WTC11 (cell line): ENCODE measurements around the gene CTNND2. TPM values are rescaled to one million over a fixed set of nuclear protein-coding genes. Genes with fewer than 3 reads are reported as not detected.

Source experiments
- ATAC-seq: fragments of 200-7000 bp; cut with Tn5 transposase; 2 replicates; pipeline ENCODE4 v1.10.0; 2021; ENCODE audit warnings: mild to moderate bottlenecking, moderate library complexity
- CTCF ChIA-PET: fragments of 300-600 bp; sonication (Branson Sonifier 250); formaldehyde crosslinking; loops from one replicate; lab custom pipeline; 2021; ENCODE audit warnings: antibody characterized with exemption; lab: Charles Lee
- POLR2A ChIA-PET: fragments of 350-600 bp; sonication (Branson Sonifier 250); formaldehyde crosslinking; loops from one replicate; lab custom pipeline; 2021; ENCODE audit warnings: antibody characterized with exemption; lab: Charles Lee
- DNase-seq: peaks from one replicate; pipeline ENCODE4 v3.0.0; 2021; ENCODE audit warnings: low spot score
- H3K27ac Mint-ChIP-seq: 2 replicates; pipeline ENCODE4 v1.8.0; 2021; ENCODE audit warnings: mixed read lengths
- H3K27me3 Mint-ChIP-seq: 2 replicates; pipeline ENCODE4 v1.8.0; 2021; ENCODE audit warnings: low read depth, mild to moderate bottlenecking, moderate library complexity, mixed read lengths
- H3K36me3 Mint-ChIP-seq: 2 replicates; pipeline ENCODE4 v1.8.0; 2021; ENCODE audit warnings: mixed read lengths
- H3K4me1 Mint-ChIP-seq: 2 replicates; pipeline ENCODE4 v1.8.0; 2022; ENCODE audit warnings: mixed read lengths
- H3K4me3 Mint-ChIP-seq: 2 replicates; pipeline ENCODE4 v1.8.0; 2021; ENCODE audit warnings: mild to moderate bottlenecking, moderate library complexity, mixed read lengths
- H3K9me3 Mint-ChIP-seq: 2 replicates; pipeline ENCODE4 v1.8.0; 2021; ENCODE audit warnings: mixed read lengths
- CDX4 ChIP-seq: fragments of 250-450 bp; sonication (Bioruptor Pico); IDR thresholded peaks from 2 replicates; pipeline ENCODE4 v1.9.0; 2021; ENCODE audit warnings: moderate library complexity, mild to moderate bottlenecking, inconsistent platforms, borderline replicate concordance
- FOXP1 ChIP-seq: sonication (generic); formaldehyde crosslinking; IDR thresholded peaks from 2 replicates; pipeline ENCODE4 v1.8.0; 2022; ENCODE audit warnings: missing genetic modification reagents, mild to moderate bottlenecking, moderate library complexity, borderline replicate concordance
- GRHL2 ChIP-seq: fragments of 250-450 bp; sonication (Bioruptor Pico); IDR thresholded peaks from 2 replicates; pipeline ENCODE4 v1.8.0; 2022; ENCODE audit warnings: mild to moderate bottlenecking, moderate library complexity; ENCODE audit not compliant: insufficient replicate concordance, severe bottlenecking
- GTF2I ChIP-seq: fragments of 250-450 bp; sonication (Bioruptor Pico); conservative IDR thresholded peaks from 2 replicates; pipeline ENCODE4 v1.4.0; 2021; ENCODE audit warnings: mild to moderate bottlenecking
- JAZF1 ChIP-seq: fragments of 250-450 bp; sonication (Bioruptor Pico); IDR thresholded peaks from 2 replicates; pipeline ENCODE4 v1.9.0; 2021; ENCODE audit warnings: moderate library complexity, mild to moderate bottlenecking, inconsistent platforms
- MXD4 ChIP-seq: fragments of 250-450 bp; sonication (Bioruptor Pico); IDR thresholded peaks from 2 replicates; pipeline ENCODE4 v1.8.0; 2021; ENCODE audit warnings: mild to moderate bottlenecking, moderate library complexity, borderline replicate concordance
- NR3C1 ChIP-seq: sonication (generic); formaldehyde crosslinking; conservative IDR thresholded peaks from 2 replicates; pipeline ENCODE4 v1.8.1; 2023; ENCODE audit warnings: low read depth, mild to moderate bottlenecking, missing genetic modification reagents
- ZBTB43 ChIP-seq: sonication (generic); formaldehyde crosslinking; IDR thresholded peaks from 2 replicates; pipeline ENCODE4 v1.8.1; 2023; ENCODE audit warnings: mild to moderate bottlenecking, missing genetic modification reagents
- ZNF232 ChIP-seq: sonication (generic); formaldehyde crosslinking; IDR thresholded peaks from 2 replicates; pipeline ENCODE4 v1.8.0; 2022; ENCODE audit warnings: mild to moderate bottlenecking, missing genetic modification reagents
- ZNF423 ChIP-seq: fragments of 250-450 bp; sonication (Bioruptor Pico); IDR thresholded peaks from 2 replicates; pipeline ENCODE4 v2.1.2; 2022; ENCODE audit warnings: mild to moderate bottlenecking, moderate library complexity
- ZNF425 ChIP-seq: fragments of 250-450 bp; sonication (Bioruptor Pico); conservative IDR thresholded peaks from 2 replicates; pipeline ENCODE4 v1.9.0; 2021; ENCODE audit warnings: mild to moderate bottlenecking
- total RNA-seq: library from RNA; stranded (reverse); gene quantifications from 3 replicates; pipeline ENCODE4 v1.2.3, GENCODE V29; 2021
- TF ChIP-seq, protein P1 (sequence below): sonication (generic); formaldehyde crosslinking; IDR thresholded peaks from 2 replicates; pipeline ENCODE4 v1.8.0; 2022; ENCODE audit warnings: missing genetic modification reagents
- TF ChIP-seq, protein P2 (sequence below): sonication (generic); formaldehyde crosslinking; IDR thresholded peaks from 2 replicates; pipeline ENCODE4 v1.8.1; 2023; ENCODE audit warnings: mild to moderate bottlenecking, missing genetic modification reagents, moderate library complexity
- TF ChIP-seq, protein P3 (sequence below): sonication (generic); formaldehyde crosslinking; IDR thresholded peaks from 2 replicates; pipeline ENCODE4 v1.8.1; 2023; ENCODE audit warnings: mild to moderate bottlenecking, missing genetic modification reagents, borderline replicate concordance
- TF ChIP-seq, protein P4 (sequence below): sonication (generic); formaldehyde crosslinking; IDR thresholded peaks from 2 replicates; pipeline ENCODE4 v1.8.0; 2023; ENCODE audit warnings: mild to moderate bottlenecking, missing genetic modification reagents

Gene CTNND2
- total RNA-seq, 1 experiment from 2014 or later: 11.9 TPM

DNA sequence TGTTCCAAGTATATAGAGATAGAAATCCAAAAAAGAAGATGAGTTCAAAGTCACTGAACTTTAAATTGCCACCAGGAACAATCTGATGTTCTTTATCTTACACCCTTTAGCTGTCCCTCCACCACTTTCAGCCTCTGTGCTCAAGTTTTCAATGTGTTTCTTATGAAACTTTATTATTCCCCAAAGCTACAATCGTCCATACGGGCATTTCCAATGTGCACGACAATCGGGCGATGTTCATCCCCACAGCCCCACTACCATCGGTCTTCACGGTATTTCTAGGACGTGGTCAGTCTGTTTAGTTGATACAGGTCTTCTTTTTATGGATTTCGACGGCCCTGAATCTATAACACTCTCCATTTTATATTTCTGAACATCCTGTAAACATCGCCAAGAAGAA lies 904.5 kb downstream of the CTNND2 start:
- H3K4me1 Mint-ChIP-seq: peaks cover 23% of the 10 kb centered on the region

DNA sequence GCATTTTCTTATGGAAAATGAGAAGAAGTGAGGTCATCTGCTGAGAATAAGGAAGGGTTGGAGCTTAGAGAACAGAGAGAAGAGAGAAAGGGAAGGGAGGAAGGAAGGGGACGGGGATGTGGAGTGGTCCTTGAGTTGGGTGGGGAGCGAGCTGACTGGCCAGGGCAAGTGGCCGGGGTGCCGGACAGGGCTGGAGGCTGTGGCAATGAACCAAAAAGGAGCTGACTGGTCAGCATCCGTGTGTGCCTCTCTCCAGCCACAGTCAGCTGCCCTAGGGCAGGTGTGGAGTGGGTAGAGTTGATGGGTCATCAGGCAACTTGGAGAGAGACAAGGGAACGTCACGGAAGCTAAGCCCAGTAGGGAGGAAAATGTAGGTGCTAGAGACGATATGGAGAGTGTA lies 908.4 kb downstream of the CTNND2 start:
- Mint-ChIP-seq H3K36me3 (no peaks in the 10 kb centered on the region), H3K27me3 (no peaks in the 10 kb centered on the region), H3K9me3 (peaks cover 14% of the 10 kb centered on the region), H3K4me1 (peaks cover 20% of the 10 kb centered on the region), H3K4me3 (no peak overlapping the region), H3K27ac (no peak overlapping the region)
- ATAC-seq: no peak
- ChIA-PET CTCF (no interaction called here), POLR2A (no interaction called here)
- DNase-seq: no peak
- TF ChIP-seq, protein P1, sequence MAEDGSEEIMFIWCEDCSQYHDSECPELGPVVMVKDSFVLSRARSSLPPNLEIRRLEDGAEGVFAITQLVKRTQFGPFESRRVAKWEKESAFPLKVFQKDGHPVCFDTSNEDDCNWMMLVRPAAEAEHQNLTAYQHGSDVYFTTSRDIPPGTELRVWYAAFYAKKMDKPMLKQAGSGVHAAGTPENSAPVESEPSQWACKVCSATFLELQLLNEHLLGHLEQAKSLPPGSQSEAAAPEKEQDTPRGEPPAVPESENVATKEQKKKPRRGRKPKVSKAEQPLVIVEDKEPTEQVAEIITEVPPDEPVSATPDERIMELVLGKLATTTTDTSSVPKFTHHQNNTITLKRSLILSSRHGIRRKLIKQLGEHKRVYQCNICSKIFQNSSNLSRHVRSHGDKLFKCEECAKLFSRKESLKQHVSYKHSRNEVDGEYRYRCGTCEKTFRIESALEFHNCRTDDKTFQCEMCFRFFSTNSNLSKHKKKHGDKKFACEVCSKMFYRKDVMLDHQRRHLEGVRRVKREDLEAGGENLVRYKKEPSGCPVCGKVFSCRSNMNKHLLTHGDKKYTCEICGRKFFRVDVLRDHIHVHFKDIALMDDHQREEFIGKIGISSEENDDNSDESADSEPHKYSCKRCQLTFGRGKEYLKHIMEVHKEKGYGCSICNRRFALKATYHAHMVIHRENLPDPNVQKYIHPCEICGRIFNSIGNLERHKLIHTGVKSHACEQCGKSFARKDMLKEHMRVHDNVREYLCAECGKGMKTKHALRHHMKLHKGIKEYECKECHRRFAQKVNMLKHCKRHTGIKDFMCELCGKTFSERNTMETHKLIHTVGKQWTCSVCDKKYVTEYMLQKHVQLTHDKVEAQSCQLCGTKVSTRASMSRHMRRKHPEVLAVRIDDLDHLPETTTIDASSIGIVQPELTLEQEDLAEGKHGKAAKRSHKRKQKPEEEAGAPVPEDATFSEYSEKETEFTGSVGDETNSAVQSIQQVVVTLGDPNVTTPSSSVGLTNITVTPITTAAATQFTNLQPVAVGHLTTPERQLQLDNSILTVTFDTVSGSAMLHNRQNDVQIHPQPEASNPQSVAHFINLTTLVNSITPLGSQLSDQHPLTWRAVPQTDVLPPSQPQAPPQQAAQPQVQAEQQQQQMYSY (CRISPR knock-in tag): no peak
- TF ChIP-seq GRHL2 (no peak), FOXP1 (CRISPR knock-in tag) (no peak), GTF2I (CRISPR knock-in tag) (no peak), CDX4 (CRISPR knock-in tag) (no peak), ZNF423 (CRISPR knock-in tag) (no peak), ZNF232 (CRISPR knock-in tag) (no peak), MXD4 (CRISPR knock-in tag) (no peak), NR3C1 (CRISPR knock-in tag) (no peak), ZBTB43 (no peak)
- TF ChIP-seq, protein P2, sequence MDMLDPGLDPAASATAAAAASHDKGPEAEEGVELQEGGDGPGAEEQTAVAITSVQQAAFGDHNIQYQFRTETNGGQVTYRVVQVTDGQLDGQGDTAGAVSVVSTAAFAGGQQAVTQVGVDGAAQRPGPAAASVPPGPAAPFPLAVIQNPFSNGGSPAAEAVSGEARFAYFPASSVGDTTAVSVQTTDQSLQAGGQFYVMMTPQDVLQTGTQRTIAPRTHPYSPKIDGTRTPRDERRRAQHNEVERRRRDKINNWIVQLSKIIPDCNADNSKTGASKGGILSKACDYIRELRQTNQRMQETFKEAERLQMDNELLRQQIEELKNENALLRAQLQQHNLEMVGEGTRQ (CRISPR knock-in tag): no peak
- TF ChIP-seq, protein P3, sequence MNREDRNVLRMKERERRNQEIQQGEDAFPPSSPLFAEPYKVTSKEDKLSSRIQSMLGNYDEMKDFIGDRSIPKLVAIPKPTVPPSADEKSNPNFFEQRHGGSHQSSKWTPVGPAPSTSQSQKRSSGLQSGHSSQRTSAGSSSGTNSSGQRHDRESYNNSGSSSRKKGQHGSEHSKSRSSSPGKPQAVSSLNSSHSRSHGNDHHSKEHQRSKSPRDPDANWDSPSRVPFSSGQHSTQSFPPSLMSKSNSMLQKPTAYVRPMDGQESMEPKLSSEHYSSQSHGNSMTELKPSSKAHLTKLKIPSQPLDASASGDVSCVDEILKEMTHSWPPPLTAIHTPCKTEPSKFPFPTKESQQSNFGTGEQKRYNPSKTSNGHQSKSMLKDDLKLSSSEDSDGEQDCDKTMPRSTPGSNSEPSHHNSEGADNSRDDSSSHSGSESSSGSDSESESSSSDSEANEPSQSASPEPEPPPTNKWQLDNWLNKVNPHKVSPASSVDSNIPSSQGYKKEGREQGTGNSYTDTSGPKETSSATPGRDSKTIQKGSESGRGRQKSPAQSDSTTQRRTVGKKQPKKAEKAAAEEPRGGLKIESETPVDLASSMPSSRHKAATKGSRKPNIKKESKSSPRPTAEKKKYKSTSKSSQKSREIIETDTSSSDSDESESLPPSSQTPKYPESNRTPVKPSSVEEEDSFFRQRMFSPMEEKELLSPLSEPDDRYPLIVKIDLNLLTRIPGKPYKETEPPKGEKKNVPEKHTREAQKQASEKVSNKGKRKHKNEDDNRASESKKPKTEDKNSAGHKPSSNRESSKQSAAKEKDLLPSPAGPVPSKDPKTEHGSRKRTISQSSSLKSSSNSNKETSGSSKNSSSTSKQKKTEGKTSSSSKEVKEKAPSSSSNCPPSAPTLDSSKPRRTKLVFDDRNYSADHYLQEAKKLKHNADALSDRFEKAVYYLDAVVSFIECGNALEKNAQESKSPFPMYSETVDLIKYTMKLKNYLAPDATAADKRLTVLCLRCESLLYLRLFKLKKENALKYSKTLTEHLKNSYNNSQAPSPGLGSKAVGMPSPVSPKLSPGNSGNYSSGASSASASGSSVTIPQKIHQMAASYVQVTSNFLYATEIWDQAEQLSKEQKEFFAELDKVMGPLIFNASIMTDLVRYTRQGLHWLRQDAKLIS (CRISPR knock-in tag): no peak
- TF ChIP-seq, protein P4, sequence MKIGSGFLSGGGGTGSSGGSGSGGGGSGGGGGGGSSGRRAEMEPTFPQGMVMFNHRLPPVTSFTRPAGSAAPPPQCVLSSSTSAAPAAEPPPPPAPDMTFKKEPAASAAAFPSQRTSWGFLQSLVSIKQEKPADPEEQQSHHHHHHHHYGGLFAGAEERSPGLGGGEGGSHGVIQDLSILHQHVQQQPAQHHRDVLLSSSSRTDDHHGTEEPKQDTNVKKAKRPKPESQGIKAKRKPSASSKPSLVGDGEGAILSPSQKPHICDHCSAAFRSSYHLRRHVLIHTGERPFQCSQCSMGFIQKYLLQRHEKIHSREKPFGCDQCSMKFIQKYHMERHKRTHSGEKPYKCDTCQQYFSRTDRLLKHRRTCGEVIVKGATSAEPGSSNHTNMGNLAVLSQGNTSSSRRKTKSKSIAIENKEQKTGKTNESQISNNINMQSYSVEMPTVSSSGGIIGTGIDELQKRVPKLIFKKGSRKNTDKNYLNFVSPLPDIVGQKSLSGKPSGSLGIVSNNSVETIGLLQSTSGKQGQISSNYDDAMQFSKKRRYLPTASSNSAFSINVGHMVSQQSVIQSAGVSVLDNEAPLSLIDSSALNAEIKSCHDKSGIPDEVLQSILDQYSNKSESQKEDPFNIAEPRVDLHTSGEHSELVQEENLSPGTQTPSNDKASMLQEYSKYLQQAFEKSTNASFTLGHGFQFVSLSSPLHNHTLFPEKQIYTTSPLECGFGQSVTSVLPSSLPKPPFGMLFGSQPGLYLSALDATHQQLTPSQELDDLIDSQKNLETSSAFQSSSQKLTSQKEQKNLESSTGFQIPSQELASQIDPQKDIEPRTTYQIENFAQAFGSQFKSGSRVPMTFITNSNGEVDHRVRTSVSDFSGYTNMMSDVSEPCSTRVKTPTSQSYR (CRISPR knock-in tag): no peak

More for the DNA sequence above, 904.5 kb downstream of the CTNND2 start:
- no peak for ATAC-seq
- ChIA-PET CTCF (interaction anchor here (1.3 to 3.6 kb wide), 3 partner anchors 12 to 142 kb away, joined by 3 to 31 read pairs (median 5); no protein-coding TSS in a partner anchor), POLR2A (no interaction called here)
- Mint-ChIP-seq H3K4me3 (no peak overlapping the region), H3K36me3 (no peaks in the 10 kb centered on the region), H3K9me3 (peaks cover 11% of the 10 kb centered on the region), H3K27me3 (no peaks in the 10 kb centered on the region; the same call in 1 of the 2 replicates), H3K27ac (no peak overlapping the region)
- DNase-seq: no peak
- TF ChIP-seq JAZF1 (CRISPR knock-in tag) (no peak), GTF2I (CRISPR knock-in tag) (no peak), ZNF425 (CRISPR knock-in tag) (no peak)
